Activated B cell treated with CpG ODN at 0.5 μM for 24 hours (primary cell): ENCODE results near the gene SPRYD4. TPM values are rescaled to one million over a fixed set of nuclear protein-coding genes. Genes with fewer than 3 reads are reported as not detected.

Experiments
- ATAC-seq: fragments of 200-7000 bp; cut with Tn5 transposase; one replicate; pipeline ENCODE4 v1.10.0; 2021; ENCODE audit warnings: low read depth, mild to moderate bottlenecking, moderate library complexity
- CTCF ChIA-PET: fragments of 350-600 bp; sonication (Branson Sonifier 250); formaldehyde crosslinking; loops from one replicate; lab custom pipeline; 2021; ENCODE audit warnings: antibody characterized with exemption; lab: Charles Lee
- POLR2A ChIA-PET: fragments of 350-600 bp; sonication (Branson Sonifier 250); formaldehyde crosslinking; loops from one replicate; lab custom pipeline; 2021; ENCODE audit warnings: antibody characterized with exemption; lab: Charles Lee
- DNase-seq: peaks from one replicate; pipeline ENCODE4 v3.0.0; 2022
- H3K27ac Mint-ChIP-seq: one replicate; pipeline ENCODE4 v1.8.0; 2020; ENCODE audit warnings: mixed read lengths
- H3K27me3 Mint-ChIP-seq: one replicate; pipeline ENCODE4 v1.8.0; 2021; ENCODE audit warnings: mixed read lengths
- H3K36me3 Mint-ChIP-seq: one replicate; pipeline ENCODE4 v1.8.0; 2021; ENCODE audit warnings: low read depth, mixed read lengths
- H3K4me1 Mint-ChIP-seq: one replicate; pipeline ENCODE4 v1.8.0; 2021; ENCODE audit warnings: mixed read lengths
- H3K4me3 Mint-ChIP-seq: one replicate; pipeline ENCODE4 v1.8.0; 2020; ENCODE audit warnings: mild to moderate bottlenecking, mixed read lengths
- H3K9me3 Mint-ChIP-seq: one replicate; pipeline ENCODE4 v1.8.0; 2020; ENCODE audit warnings: mixed read lengths
- intact Hi-C: fragments of 100-400 bp; cut with micrococcal nuclease; formaldehyde crosslinking; loops from one replicate; pipeline ENCODE4 v1.15.1; 2024
- total RNA-seq: library from RNA; stranded (reverse); gene quantifications from 2 replicates; pipeline ENCODE4 v1.2.3, GENCODE V29; 2022
- TF ChIP-seq, protein P1 (sequence below): fragments of 200-600 bp; IDR thresholded peaks from one replicate; pipeline ENCODE4 v1.8.0; 2022; ENCODE audit warnings: antibody characterized with exemption, mild to moderate bottlenecking

The SPRYD4 gene
- total RNA-seq, 1 donor from 2014 or later, result 7.5 TPM

- DNase-seq (no peak), ATAC-seq (no peak)
- CTCF ChIA-PET, result interaction anchor here (0.7 to 4.9 kb wide), 10 partner anchors 85 to 343 kb away, joined by 3 to 51 read pairs (median 3); partner anchors contain the start of genes CNPY2, PAN2, RNF41 and STAT2
- POLR2A ChIA-PET, result interaction anchor here (1.0 to 5.8 kb wide), 7 partner anchors 12 to 240 kb away, joined by 3 to 47 read pairs (median 5); partner anchors contain the start of genes CNPY2, GLS2, IL23A and PAN2
- Mint-ChIP-seq H3K4me1 (peaks cover 22% of the 10 kb centered on the region), H3K4me3 (no peak overlapping the region), H3K27me3 (no peaks in the 10 kb centered on the region), H3K9me3 (no peaks in the 10 kb centered on the region), H3K27ac (peak overlapping the region; percentile 14), H3K36me3 (no peaks in the 10 kb centered on the region)
- TF ChIP-seq, protein P1, sequence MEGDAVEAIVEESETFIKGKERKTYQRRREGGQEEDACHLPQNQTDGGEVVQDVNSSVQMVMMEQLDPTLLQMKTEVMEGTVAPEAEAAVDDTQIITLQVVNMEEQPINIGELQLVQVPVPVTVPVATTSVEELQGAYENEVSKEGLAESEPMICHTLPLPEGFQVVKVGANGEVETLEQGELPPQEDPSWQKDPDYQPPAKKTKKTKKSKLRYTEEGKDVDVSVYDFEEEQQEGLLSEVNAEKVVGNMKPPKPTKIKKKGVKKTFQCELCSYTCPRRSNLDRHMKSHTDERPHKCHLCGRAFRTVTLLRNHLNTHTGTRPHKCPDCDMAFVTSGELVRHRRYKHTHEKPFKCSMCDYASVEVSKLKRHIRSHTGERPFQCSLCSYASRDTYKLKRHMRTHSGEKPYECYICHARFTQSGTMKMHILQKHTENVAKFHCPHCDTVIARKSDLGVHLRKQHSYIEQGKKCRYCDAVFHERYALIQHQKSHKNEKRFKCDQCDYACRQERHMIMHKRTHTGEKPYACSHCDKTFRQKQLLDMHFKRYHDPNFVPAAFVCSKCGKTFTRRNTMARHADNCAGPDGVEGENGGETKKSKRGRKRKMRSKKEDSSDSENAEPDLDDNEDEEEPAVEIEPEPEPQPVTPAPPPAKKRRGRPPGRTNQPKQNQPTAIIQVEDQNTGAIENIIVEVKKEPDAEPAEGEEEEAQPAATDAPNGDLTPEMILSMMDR, result no peak
- intact Hi-C loops, result no loop called here
Observed at GRCh38 chr12:56461235-56462159, 6.9 kb upstream of the SPRYD4 start.

GRCh38 chr12:56462565-56462964 is 5.8 kb upstream of the SPRYD4 start:
- Mint-ChIP-seq H3K4me3 (no peak overlapping the region), H3K36me3 (no peaks in the 10 kb centered on the region), H3K27me3 (no peaks in the 10 kb centered on the region), H3K9me3 (no peaks in the 10 kb centered on the region), H3K4me1 (peaks cover 24% of the 10 kb centered on the region), H3K27ac (no peak overlapping the region)
- TF ChIP-seq, protein P1, result no peak
- intact Hi-C loops, result no loop called here
- DNase-seq (no peak), ATAC-seq (no peak)
- POLR2A ChIA-PET, result interaction anchor here (0.6 to 5.8 kb wide), 3 partner anchors 104 to 147 kb away, joined by 3 to 47 read pairs (median 16); partner anchors contain the start of genes CNPY2 and STAT2
- CTCF ChIA-PET, result interaction anchor here (0.9 to 4.9 kb wide), 7 partner anchors 12 to 416 kb away, joined by 3 to 51 read pairs (median 9); partner anchors contain the start of genes CNPY2, STAT2 and TIMELESS

DNA sequence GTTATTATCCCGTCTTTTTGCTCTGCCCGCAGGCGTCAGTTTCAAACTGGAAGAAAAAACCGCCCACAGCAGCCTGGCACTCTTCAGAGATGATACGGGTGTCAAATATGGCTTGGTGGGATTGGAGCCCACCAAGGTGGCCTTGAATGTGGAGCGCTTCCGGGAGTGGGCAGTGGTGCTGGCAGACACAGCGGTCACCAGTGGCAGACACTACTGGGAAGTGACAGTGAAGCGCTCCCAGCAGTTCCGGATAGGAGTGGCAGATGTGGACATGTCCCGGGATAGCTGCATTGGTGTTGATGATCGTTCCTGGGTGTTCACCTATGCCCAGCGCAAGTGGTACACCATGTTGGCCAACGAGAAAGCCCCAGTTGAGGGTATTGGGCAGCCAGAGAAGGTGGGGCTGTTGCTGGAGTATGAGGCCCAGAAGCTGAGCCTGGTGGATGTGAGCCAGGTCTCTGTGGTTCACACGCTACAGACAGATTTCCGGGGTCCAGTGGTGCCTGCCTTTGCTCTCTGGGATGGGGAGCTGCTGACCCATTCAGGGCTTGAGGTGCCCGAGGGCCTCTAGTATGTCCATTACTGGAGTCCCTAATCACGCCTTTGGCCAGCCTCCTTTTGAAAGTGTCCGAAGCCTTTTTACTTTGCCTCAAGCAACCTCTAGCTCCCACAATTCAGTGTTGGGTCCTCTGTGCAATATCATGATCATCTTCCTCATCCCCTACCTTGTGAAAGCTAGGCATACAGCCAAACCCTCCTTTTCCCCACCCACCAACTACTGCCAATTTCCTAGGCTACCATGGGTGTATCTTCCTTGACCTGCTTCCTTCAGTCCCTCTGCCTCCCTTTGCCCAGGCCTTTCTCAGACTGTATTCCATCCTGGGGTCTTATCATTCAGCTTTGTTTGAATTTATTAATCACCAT is 891 bp downstream of the SPRYD4 start:
- Mint-ChIP-seq H3K27ac (peak overlapping the region; percentile 94), H3K4me3 (peak overlapping the region; percentile 94), H3K36me3 (peaks cover 23% of the 10 kb centered on the region), H3K9me3 (no peaks in the 10 kb centered on the region), H3K27me3 (no peaks in the 10 kb centered on the region), H3K4me1 (peaks cover 32% of the 10 kb centered on the region)
- ATAC-seq (no peak), DNase-seq (no peak)
- intact Hi-C loops, result loop anchor here (2.0 kb wide), 1 partner anchor 730 kb away; no protein-coding TSS in a partner anchor
- TF ChIP-seq, protein P1, result no peak
- ChIA-PET POLR2A (interaction anchor here (0.5 to 3.8 kb wide), 13 partner anchors 11 to 659 kb away, joined by 3 to 18 read pairs (median 5); partner anchors contain the start of genes GLS2, IL23A, LRP1 and RBMS2), CTCF (no interaction called here)

DNA sequence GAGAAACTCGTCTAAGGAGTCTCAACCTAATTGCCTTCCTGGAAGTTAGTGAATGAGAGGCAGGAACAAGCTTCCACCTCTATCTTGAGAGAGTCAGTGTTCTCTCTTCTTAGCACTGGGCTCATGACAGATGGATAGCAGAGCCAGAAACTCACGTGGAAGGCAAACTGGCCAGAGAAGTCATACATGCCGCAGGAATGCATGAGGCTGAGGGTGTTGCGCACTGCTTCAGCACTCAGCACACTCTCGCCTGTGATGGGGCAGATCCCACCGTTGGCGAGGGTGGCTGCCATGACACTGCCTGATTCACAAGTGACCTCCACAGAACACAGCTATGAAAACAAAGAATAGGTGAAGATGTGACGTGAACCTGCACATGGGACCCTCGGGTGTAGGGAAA is 6.0 kb downstream of the SPRYD4 start:
- intact Hi-C loops, result no loop called here
- H3K4me1 Mint-ChIP-seq, result peaks cover 16% of the 10 kb centered on the region
- peaks cover 16% of the 10 kb centered on the region for H3K36me3 Mint-ChIP-seq
- no peaks in the 10 kb centered on the region for H3K27me3 Mint-ChIP-seq
- ATAC-seq, result no peak
- H3K4me3 Mint-ChIP-seq, result no peak overlapping the region
- ChIA-PET POLR2A (interaction anchor here (0.7 kb wide), 2 partner anchors 13 to 241 kb away, joined by 7 read pairs; partner anchors contain the start of gene GLS2), CTCF (no interaction called here)
- H3K27ac Mint-ChIP-seq, result no peak overlapping the region
- DNase-seq, result no peak
- H3K9me3 Mint-ChIP-seq, result no peaks in the 10 kb centered on the region
- TF ChIP-seq, protein P1, result no peak
